Liver (tissue), 3 donors: ENCODE data around the gene PPP1R3D.

ENCODE experiments used
- FOXA1 ChIP-seq: IDR thresholded peaks from 2 replicates; pipeline ENCODE4 v1.6.1; 2016; ENCODE audit warnings: antibody characterized with exemption
- SP1 ChIP-seq: IDR thresholded peaks from 2 replicates; pipeline ENCODE4 v1.6.1; 2018; ENCODE audit warnings: antibody characterized with exemption, mild to moderate bottlenecking
- TF ChIP-seq, protein P1 (sequence below): fragments of 150-350 bp; IDR thresholded peaks from 2 replicates; pipeline ENCODE4 v1.5.1; 2017; ENCODE audit warnings: improper control_type of control experiment, low read depth, low read length; ENCODE audit not compliant: missing input control
- TF ChIP-seq, protein P2 (sequence below): IDR thresholded peaks from 2 replicates; pipeline ENCODE4 v1.6.1; 2016; ENCODE audit warnings: antibody characterized with exemption
- TF ChIP-seq, protein P3 (sequence below): IDR thresholded peaks from 2 replicates; pipeline ENCODE4 v1.6.1; 2016; ENCODE audit warnings: antibody characterized with exemption
- donor health status: healthy.
- donor health status: healthy.

DNA sequence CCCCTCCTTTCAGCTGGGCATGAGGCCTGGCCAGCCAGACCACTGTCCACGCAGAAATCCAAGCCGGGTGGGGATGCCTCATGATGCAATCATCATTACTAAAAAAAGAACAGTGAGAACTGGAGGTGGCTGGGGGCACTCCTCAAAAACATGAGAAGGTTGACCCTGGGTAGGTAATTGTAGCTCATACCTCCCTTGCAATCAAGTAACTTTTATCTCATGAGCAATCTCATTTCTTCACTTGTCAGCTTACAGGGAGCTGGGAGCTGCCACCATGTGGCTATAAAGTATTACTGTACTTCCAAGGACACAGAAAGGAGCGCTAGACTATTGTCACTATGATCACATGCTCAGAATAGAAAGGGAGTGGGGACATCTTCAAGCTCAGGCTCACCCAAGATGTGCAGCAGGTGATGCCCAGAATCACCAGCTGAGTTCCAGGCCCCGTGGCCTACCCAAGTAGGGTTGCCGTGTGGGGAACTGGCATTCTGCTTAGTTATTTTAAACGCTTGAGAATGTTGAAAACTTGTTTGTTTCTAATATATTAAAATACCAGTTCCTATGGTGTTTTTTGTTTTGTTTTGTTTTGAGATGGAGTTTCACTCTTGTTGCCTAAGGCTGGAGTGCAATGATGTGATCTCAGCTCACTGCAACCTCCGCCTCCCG is 15.2 kb upstream of the PPP1R3D start:
- TF ChIP-seq, protein P1, sequence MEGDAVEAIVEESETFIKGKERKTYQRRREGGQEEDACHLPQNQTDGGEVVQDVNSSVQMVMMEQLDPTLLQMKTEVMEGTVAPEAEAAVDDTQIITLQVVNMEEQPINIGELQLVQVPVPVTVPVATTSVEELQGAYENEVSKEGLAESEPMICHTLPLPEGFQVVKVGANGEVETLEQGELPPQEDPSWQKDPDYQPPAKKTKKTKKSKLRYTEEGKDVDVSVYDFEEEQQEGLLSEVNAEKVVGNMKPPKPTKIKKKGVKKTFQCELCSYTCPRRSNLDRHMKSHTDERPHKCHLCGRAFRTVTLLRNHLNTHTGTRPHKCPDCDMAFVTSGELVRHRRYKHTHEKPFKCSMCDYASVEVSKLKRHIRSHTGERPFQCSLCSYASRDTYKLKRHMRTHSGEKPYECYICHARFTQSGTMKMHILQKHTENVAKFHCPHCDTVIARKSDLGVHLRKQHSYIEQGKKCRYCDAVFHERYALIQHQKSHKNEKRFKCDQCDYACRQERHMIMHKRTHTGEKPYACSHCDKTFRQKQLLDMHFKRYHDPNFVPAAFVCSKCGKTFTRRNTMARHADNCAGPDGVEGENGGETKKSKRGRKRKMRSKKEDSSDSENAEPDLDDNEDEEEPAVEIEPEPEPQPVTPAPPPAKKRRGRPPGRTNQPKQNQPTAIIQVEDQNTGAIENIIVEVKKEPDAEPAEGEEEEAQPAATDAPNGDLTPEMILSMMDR = peak; percentile 22
- TF ChIP-seq, protein P2, sequence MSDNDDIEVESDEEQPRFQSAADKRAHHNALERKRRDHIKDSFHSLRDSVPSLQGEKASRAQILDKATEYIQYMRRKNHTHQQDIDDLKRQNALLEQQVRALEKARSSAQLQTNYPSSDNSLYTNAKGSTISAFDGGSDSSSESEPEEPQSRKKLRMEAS = no peak
- TF ChIP-seq FOXA1 = no peak
- TF ChIP-seq, protein P3, sequence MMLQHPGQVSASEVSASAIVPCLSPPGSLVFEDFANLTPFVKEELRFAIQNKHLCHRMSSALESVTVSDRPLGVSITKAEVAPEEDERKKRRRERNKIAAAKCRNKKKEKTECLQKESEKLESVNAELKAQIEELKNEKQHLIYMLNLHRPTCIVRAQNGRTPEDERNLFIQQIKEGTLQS = no peak
- no peak for TF ChIP-seq SP1
